ENCODE data around the gene INTS1. TPM values are rescaled to one million over a fixed set of nuclear protein-coding genes. Genes with fewer than 3 reads are reported as not detected.

INTS1 gene
- total RNA-seq, 1 donor from 2014 or later = 163 TPM

DNA sequence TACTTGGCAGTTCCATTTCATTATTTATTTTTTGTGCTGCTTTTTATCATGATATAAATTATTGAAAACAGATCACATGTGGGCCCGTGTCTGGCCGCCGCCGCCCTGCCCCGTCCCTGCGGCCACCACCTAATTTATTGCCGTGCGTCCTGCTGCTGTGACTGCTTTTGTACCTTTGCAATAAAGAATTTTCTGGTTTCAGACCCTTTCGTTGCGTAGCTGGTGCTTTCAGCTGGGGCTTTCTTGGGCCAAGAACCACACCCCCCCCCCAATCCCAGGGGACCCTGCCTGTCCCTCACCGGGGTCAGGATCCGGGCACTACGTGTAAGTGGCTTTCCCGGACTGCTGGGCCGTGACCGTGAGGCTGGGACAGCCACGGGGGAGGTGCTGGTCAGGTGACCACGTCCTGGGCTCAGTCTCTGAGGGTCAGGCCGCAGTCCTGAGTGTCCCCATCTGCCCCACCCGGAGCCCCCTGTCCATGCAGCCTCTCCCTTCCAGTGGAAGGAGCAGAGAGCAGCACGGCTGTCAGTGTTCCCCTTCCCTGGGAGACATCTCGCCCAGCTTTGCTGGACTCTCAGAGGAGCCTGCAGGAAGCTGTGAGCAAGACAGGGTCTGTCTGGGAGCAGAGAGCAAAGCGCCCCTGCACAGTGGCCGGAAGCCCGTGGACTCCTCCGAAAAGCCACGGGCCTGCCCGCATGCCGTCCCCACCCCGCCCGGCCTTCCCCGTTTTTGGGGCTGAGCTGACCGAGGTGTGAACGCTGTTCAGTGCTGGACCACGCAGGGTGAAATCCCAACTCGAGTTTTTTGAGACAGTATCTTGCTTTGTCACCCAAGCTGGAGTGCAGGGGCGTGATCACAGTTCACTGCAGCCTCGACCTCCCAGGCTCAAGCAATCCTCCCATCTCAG is 38.9 kb upstream of the INTS1 start:
- H3K27ac Mint-ChIP-seq = peak overlapping the region; percentile 66

DNA sequence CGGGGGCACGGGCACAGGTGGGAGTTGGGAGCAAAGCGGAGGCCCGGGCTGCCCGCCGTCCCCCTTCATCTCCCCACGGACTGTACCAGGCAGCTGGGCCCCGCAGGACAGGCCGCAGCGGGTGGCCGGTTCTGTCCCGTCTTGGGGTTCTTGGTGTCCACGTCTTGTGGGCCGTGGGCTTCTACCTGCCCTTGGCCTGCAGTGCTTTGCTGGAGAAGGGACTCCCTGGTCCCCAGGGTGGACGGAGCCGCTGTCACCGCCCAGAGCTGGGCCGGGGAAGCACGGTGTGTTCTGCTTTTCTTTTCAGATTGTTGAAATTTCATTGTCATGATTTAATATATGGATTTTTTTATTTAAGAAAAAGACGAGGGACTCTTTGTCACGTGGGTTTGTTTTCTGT is 38.1 kb upstream of the INTS1 start:
- H3K27me3 Mint-ChIP-seq (ENCODE audit: low read depth) = no peaks in the 10 kb centered on the region
- no peak for DNase-seq (ENCODE audit: low spot score in 2 of 2, unreplicated experiment in 2 of 2)
- no peaks in the 10 kb centered on the region for H3K9me3 Mint-ChIP-seq
- H3K4me1 Mint-ChIP-seq = peaks cover 10% of the 10 kb centered on the region
- TF ChIP-seq, protein P1, sequence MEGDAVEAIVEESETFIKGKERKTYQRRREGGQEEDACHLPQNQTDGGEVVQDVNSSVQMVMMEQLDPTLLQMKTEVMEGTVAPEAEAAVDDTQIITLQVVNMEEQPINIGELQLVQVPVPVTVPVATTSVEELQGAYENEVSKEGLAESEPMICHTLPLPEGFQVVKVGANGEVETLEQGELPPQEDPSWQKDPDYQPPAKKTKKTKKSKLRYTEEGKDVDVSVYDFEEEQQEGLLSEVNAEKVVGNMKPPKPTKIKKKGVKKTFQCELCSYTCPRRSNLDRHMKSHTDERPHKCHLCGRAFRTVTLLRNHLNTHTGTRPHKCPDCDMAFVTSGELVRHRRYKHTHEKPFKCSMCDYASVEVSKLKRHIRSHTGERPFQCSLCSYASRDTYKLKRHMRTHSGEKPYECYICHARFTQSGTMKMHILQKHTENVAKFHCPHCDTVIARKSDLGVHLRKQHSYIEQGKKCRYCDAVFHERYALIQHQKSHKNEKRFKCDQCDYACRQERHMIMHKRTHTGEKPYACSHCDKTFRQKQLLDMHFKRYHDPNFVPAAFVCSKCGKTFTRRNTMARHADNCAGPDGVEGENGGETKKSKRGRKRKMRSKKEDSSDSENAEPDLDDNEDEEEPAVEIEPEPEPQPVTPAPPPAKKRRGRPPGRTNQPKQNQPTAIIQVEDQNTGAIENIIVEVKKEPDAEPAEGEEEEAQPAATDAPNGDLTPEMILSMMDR (IDR thresholded peaks at IDR 0.05; ENCODE audit: unreplicated experiment) = no peak
- H3K36me3 Mint-ChIP-seq = peaks cover 5% of the 10 kb centered on the region
- peak overlapping the region; percentile 66 for H3K27ac Mint-ChIP-seq
- H3K4me3 Mint-ChIP-seq = no peak overlapping the region

More for the DNA sequence above, 38.9 kb upstream of the INTS1 start:
- H3K4me3 Mint-ChIP-seq = no peak overlapping the region
- DNase-seq (ENCODE audit: low spot score in 2 of 2, unreplicated experiment in 2 of 2) = no peak
- peaks cover 5% of the 10 kb centered on the region for H3K36me3 Mint-ChIP-seq
- TF ChIP-seq, protein P1 (IDR thresholded peaks at IDR 0.05; ENCODE audit: unreplicated experiment) = no peak
- no peaks in the 10 kb centered on the region for H3K27me3 Mint-ChIP-seq (ENCODE audit: low read depth)
- no peaks in the 10 kb centered on the region for H3K9me3 Mint-ChIP-seq
- peaks cover 5% of the 10 kb centered on the region for H3K4me1 Mint-ChIP-seq

DNA sequence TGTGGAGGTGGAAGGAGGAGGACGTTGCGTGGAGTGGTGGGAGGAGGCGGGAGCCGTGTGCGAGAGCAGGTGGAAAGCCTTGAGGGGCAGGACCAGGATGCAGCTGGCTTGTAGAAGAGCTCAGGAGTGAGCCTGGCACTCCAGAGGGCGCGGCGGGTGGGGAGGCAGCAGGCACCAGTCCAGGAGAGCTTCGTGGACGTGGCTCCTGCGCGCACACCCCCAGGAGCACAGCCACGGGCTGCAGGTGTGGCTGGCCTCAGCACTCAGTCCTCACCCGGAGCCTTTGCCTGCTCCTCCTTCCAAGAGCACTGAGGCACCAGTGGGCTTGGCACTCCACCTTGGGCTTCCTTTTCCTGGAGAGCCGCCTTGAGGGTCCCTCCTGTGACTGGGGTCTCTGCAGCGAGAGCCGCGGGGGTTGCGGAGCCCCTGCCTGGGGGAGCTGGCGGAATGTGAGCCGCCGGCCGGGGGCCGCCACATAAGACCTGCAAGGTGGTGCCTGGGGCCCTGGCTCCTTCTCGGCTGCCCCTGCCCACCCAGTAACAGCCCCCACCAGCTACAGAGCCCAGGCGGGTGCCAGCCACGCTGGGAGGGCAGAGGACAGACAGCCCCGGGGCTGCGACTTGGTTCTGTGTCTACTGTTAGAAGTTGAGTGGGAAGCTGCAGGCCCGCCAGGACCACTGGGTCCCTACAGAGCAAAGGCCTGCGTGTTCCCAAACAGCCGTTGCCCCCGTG is 37.4 kb upstream of the INTS1 start:
- Mint-ChIP-seq H3K9me3 (no peaks in the 10 kb centered on the region), H3K4me3 (no peak overlapping the region), H3K27ac (peak overlapping the region; percentile 71), H3K27me3 (ENCODE audit: low read depth) (no peaks in the 10 kb centered on the region), H3K4me1 (peaks cover 16% of the 10 kb centered on the region), H3K36me3 (peaks cover 5% of the 10 kb centered on the region)
- no peak for DNase-seq (ENCODE audit: low spot score in 2 of 2, unreplicated experiment in 2 of 2)
- TF ChIP-seq, protein P1 (IDR thresholded peaks at IDR 0.05; ENCODE audit: unreplicated experiment) = no peak

DNA sequence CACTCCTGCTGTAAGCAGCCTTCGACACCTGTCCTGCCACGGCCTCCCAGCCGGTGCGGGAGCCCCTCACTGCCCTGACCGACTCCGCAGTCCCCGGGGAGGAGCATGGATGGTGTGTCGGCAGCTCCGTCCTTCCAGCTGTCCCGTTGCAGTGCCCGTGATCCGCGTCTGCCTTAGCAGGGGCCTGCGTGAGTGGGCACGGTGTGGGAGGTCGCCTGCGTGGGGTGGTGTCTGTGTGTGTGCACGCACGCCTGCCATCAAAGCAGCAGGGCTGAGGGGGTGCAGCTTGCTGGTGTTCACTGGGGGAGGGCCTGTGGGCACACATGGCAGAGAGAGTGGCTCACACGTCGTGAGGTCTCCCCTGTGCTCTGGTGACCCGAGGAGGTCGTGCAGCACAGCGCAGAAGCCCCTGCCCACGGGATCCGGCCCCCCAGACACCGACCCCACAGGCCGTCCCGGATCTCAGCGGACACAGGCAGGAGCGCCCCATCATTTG is 36.6 kb upstream of the INTS1 start:
- Mint-ChIP-seq H3K27me3 (ENCODE audit: low read depth) (no peaks in the 10 kb centered on the region), H3K36me3 (peaks cover 5% of the 10 kb centered on the region), H3K27ac (peak overlapping the region; percentile 71), H3K4me3 (no peak overlapping the region), H3K9me3 (no peaks in the 10 kb centered on the region), H3K4me1 (peaks cover 23% of the 10 kb centered on the region)
- TF ChIP-seq, protein P1 (IDR thresholded peaks at IDR 0.05; ENCODE audit: unreplicated experiment) = no peak
- no peak for DNase-seq (ENCODE audit: low spot score in 2 of 2, unreplicated experiment in 2 of 2)

DNA sequence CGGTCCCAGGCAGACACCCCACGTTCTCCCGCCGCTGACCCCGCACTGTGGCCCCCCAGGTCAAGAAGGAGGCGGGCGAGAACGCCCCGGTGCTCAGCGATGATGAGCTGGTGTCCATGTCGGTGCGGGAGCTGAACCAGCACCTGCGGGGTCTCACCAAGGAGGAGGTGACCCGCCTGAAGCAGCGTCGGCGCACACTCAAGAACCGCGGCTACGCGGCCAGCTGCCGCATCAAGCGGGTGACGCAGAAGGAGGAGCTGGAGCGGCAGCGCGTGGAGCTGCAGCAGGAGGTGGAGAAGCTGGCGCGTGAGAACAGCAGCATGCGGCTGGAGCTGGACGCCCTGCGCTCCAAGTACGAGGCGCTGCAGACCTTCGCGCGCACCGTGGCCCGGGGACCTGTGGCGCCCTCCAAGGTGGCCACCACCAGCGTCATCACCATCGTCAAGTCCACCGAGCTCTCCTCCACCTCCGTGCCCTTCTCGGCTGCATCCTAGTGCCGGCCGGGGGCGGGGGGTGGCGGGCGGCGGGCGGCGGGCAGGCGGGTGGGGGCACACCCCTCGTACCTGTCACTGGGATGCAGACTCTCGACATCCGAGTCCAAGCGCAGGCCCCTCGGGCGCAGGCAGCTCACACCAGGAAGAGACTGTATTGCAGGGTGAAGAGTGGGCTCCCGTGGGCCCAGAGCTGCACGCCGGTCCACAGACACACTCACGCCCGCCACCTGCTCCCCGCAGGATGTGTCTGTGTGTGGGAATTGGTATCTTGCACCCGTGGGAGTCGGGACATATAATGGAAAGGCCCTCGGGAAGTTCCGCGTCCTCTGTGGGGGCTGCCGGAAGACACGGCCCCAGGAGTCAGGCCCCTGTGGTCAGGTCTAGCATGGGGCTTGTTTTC is 35.9 kb upstream of the INTS1 start:
- Mint-ChIP-seq H3K9me3 (no peaks in the 10 kb centered on the region), H3K36me3 (peaks cover 5% of the 10 kb centered on the region), H3K4me3 (no peak overlapping the region), H3K4me1 (peaks cover 25% of the 10 kb centered on the region), H3K27ac (peak overlapping the region; percentile 53), H3K27me3 (ENCODE audit: low read depth) (no peaks in the 10 kb centered on the region)
- TF ChIP-seq, protein P1 (IDR thresholded peaks at IDR 0.05; ENCODE audit: unreplicated experiment) = no peak
- DNase-seq (ENCODE audit: low spot score in 2 of 2, unreplicated experiment in 2 of 2) = no peak
